NCI-H2196 treated with DMSO at 0.1 percent for 48 hours (cell line): ENCODE measurements around the gene TREML4.
A peak's percentile ranks its signal among the peaks of the same experiment; 100 is the strongest.
"Not testable (repeated sequence)": the region's sequence is repeated elsewhere in the genome, so short reads cannot be mapped to it uniquely, and the experiment has no call there.

Source experiments
- DNase-seq: peaks from one replicate; lab custom pipeline; 2025; ENCODE audit not compliant: unreplicated experiment; lab: John Stamatoyannopoulos, UW

Gene TREML4

GRCh38 chr6:41228096-41228495, at the start of gene TREML4:
Gene TREML4, plus strand, starts transcription at chr6:41228349. Its CDS starts 79 bp downstream, at chr6:41228428.
- DNase-seq: no peak

DNA sequence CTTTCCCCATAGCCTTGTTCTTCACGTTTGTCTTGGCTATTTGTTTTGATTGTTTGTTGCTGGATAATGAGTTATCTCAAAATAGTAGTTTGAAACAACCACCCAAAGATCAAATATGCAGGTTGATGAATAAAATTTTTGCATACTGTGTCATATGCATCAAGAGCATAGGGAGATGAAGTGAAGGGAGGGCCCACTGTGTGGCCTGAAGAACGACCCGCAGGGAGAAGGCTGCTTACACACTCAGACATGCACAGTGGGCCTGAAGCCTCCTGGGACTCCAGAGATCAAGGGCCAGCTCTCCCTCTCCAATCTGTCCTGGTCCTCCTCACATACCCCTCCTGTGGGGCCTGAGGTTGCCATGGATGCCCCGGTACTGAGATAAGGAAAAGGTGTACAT, 49.0 kb upstream of the TREML4 start:
- DNase-seq: no peak

DNA sequence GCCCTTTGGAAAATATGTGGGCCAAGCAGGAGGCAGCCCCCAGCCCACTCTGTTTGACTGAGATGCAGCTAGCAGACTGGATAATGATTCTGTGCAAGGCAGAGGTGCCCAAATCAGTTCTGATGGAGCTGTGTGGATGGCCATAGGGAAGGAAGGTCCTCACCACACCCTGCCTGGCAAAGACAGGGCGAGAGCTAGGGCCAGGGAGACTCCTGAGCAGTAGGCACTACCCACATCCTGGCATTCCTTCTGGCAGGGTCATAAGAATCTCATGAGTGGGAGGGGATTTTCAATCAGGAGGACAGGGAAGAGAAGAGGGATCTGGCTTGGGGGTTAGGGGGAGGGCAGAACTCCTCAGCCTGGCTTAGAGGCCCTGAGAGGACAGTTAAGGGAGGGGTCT, 46.6 kb upstream of the TREML4 start:
- no peak for DNase-seq

DNA sequence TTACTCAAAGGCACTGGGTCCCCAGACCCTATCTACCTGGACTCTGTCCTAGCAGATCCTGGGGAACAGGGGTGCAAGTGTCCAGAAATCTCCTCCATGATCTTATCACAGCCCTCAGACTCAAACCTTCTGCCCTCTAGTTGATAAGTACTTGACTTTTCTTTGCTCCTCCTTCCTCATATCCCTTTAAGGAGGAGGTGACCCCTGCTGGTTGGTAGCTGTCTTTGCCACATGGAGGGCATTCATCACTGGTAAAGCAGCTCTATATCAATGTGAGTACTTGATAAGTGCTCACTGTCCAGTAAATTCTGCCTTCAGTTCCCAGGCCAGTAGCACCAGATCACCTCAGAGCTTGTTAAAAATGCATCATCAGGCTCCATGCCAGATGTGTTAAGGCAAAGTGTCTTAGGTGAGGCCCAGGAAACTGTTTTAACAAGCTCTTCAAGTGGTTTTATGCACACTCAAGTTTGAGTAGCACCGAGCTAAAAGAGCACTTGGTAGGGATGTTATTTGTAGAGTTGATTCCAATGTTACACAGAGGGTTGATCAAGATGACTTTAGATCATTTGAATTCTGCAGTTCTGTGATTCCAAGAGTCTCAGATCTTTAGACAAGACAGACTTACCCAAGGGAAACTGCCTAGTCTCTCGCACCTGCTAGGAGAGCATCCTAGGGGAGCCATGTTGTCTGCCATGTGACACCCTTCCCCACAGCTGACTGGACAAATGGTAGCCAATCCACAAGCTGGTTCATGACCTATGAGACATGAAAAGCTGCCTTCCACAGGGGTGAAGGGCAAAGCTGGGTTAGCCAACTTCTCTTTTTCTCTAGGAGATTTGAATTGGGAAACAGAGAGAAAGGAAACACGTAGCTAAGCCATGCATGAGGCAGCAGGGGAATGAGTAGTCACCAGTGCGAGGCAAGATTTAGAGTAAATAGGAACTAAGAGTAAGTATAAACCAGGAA, 45.8 kb upstream of the TREML4 start:
- DNase-seq: peak; percentile 22

DNA sequence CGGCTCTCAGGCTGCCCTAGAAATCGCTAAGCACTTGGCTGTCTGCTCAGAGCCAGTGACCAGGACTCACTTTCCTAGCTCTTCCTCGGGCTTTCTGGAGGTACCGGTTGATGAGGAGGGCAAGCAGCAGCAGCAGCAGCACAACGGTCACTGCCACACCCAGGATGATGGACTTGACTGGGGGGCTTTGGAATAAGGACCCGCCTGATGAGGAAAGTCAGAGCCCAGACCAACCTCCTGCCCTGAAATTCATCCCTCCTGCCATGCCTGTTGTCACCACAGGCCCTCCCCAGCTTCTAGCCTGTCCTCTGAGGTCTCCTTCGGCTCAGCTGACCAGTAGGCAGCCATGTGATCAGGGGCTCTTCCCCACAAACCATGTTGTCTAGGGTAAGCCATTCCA, 43.4 kb upstream of the TREML4 start:
- DNase-seq: no peak

GRCh38 chr6:41186031-41186562, 42.1 kb upstream of the TREML4 start:
- DNase-seq: no peak

GRCh38 chr6:41187924-41188886, 39.9 kb upstream of the TREML4 start:
- no peak for DNase-seq

- DNase-seq: not testable (repeated sequence)
These were observed 39.1 kb upstream of the TREML4 start for GRCh38 chr6:41189046-41189445.

- no peak for DNase-seq
These were observed 38.2 kb upstream of the TREML4 start for GRCh38 chr6:41189967-41190366.

DNA sequence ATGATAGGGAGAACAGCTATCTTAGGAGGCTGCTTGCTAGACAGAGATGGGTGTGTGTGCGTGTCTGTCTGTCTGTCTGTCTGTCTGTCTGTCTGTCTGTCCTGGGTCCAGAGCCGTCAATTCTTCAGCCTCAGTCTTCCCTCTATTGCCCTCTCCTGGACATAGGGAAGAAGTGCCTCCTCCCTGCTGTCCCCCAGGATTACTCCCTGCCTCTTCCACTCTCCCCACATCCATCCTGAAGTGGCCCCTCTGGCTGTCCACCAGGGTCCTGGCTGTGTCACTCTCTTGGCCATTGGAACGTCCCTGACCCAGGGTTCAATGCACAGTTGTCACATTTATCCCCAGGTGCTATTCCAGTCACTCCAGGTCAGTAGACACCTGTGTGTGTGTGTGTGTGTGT, 37.4 kb upstream of the TREML4 start:
- no peak for DNase-seq

DNA sequence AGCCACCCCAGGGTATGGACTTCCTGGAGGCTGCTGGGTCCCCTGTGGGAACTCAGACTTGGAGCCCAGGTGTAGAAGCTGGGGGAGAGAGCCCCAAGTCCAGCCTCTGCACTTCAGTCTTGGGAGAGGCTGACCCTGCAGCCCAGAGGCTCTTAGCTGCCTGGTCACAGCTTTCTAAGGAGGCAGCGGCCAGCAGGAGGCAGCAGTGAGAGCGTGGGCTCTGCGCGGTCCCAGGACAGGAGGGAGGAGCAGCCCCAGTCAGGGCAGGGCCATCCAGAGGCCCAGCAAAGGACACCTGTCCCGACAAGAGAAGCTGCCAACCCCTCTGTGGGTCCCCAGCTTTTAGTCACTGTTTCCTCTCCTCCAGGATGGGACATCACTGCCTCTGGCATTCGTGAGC, 36.6 kb upstream of the TREML4 start:
- DNase-seq: no peak

GRCh38 chr6:41193171-41193734, 34.9 kb upstream of the TREML4 start:
- DNase-seq: no peak

DNA sequence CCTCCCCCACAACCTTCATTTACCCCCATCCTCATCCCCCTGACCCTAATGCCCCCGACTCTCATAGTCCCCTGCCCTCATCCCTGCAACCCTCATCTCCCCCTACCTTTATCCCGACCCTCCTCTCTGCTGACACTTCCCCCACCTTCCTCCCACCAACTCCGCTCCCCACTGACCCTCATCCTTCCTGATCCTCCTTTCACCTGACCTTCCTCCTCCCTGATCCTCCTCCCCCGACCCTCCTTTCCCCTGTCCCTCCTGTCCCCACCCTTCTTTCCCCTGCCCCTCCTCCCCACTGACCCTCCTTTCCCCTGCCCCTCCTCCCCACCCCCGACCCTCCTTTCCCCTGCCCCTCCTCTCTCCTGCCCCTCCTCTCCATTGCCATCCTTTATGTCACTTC, 34.3 kb upstream of the TREML4 start:
- no peak for DNase-seq

- DNase-seq: no peak
These were observed 33.8 kb upstream of the TREML4 start for GRCh38 chr6:41194386-41194785.

GRCh38 chr6:41197234-41197633, 30.9 kb upstream of the TREML4 start:
- DNase-seq: no peak

GRCh38 chr6:41199552-41200246, 28.4 kb upstream of the TREML4 start:
- DNase-seq: no peak

- no peak for DNase-seq
These were observed 27.8 kb upstream of the TREML4 start for GRCh38 chr6:41200296-41200900.

- no peak for DNase-seq
These were observed 27.0 kb upstream of the TREML4 start, which contains the start of gene TREML2 for GRCh38 chr6:41200901-41201763. Gene TREML2, minus strand, starts transcription at chr6:41201149. Its CDS starts 141 bp downstream, at chr6:41201008.

DNA sequence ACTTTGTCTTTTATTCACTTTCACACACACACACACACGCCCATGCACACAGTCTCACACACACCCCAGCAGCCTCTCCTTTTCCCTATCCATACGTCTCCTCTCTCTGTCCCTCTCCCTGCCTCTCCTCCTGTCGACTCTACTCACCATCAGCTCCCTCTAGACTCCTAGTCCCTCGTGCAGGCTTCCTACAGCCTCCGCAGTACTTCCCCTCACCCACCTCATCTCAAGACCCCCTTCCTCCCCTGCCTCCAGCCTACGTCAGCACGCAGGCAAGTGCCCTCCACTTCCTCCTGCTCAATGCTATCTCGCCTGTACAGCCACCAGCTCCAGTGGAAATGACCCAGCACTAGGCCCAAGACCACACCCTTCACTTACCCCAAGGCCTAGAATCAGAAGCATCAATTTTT, 26.4 kb upstream of the TREML4 start:
- DNase-seq: no peak
